Measurements from ENCODE around the gene HSDL2. TPM values are rescaled to one million over a fixed set of nuclear protein-coding genes. Genes with fewer than 3 reads are reported as not detected.

The HSDL2 gene
- total RNA-seq = 32.4 and 51.0 TPM in 2 replicates

DNA sequence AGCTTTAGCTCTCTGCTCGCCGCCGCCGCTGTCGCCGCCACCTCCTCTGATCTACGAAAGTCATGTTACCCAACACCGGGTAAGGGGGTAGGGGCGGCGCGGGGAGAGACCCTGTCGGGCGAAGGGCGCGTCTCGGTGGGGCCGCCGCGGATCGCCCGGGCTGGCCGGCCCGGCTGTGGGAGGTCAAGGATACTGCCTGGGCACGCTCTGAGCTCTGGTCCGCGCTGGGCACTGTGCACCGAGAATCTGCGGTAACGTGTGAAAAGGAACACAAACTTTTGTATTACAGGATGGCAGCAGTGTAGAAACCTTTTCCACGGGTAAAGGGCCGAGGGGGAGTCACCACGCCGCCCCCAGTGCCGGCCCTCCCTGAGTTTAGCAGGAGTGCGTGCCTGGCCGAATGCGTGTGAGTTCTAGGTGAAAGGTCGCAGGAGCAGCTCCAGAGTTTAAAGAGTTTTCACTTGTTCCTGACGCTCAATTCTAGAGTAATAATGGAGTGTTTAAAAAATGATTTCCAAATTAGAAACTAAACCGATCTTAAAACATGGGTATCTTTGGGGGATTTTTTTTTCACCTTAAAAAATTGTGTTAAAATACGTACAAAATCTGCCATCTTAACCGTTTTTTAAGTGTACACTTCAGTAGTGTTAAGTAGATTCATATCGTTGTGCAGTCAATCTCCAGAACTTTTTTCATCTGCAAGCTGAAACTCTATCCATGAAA, at the start of gene HSDL2:
HSDL2 (plus strand) TSS at position 7 of the 723 bp plus-strand sequence; CDS start at position 63, 56 bp downstream.

DNA sequence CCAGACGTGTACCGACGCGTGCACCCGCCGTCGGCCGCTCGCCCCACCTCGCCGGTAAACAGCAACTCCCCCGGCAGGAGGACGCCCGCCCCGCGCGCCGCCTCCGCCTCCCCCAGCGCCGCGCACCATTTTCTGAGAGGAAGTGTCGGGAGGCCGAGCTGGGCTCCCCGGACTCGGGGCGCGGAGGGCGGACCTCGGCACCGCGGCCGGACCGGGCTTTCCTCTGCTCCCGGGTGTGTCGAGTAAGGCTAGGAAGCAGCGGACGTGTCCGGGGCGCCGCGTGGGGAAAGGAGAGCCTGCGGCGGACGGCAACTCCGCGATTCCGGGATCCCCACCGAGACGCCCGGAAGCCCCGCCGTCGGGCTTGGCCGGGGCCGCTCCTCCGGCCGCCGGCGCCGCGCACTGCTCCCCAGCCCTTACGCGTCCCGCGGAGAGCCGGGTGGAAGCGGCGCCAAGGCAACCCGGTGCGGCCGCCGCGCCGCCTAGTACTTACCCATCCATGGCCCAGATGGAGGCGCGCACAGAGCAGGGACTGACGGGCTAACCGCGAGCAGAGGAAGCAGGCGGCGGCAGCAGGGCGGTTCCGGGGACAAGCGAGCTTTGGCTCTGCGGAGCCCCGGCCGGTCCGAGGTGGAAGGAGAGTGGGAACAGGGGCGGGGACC, 46.8 kb upstream of the HSDL2 start, which contains the start of gene PTBP3:
PTBP3 (minus strand) TSS at position 643 of the 662 bp plus-strand sequence. CDS start 35,754 bp downstream, outside the sequence.

DNA sequence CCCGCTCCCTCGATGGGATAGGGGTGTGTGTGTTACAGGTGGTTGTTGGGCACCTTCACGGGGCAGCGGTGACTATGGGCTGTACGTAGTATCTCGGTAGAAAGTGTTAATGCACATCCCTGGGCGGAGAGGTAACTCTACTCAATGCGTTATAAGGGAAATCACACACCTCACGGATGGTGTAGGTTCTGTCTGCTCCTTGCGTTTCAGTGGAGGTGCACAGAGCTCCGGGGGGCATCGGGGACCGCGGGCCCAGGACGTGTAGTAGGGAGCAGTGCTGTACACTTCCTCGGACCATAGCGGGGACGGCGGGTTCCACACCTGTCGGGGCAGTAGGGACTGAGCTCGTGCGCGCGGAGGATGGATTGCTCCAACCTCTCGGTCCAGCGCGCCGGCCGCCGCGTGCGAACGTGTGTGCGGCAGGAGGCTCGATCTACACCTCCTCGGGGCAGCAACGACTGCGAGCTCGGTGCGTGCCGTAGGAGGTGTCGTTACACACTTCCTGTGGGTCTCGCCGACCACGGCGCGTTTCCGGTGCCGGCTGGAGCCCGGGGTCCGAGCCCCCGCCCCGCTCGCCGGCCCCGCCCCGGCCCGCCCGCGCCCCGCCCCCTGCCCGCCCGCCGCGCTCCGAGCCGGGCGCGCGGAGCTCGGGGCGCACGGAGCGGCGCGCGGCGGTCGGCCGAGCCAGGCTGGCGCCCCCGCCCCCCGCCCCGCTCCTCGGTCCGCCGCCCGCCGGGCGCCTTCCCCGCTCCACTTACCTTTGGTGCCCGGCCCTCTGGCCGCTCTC, 106.5 kb downstream of the HSDL2 start, which contains the start of gene KIAA1958:
KIAA1958 (plus strand) TSS at position 607 of the 787 bp plus-strand sequence. CDS start 87,254 bp downstream, outside the sequence.

Other genes starting within 250 kb of the HSDL2 start
- gene SUSD1, start 204.8 kb upstream of the HSDL2 start, total RNA-seq = 23.8 and 23.9 TPM in 2 replicates
- 12.9 and 13.4 TPM in 2 replicates for gene PTBP3, start 46.5 kb upstream of the HSDL2 start, total RNA-seq
- gene KIAA1958, start 106.7 kb downstream of the HSDL2 start, total RNA-seq = 0.66 and 0.68 TPM in 2 replicates

Measured in aortic smooth muscle cell (primary cell).